NCI-H2171 treated with DMSO at 0.1 percent for 48 hours (cell line): ENCODE data around the gene MRE11.

Experiments
- DNase-seq: peaks from one replicate; lab custom pipeline; 2025; lab: John Stamatoyannopoulos, UW

MRE11 gene

DNA sequence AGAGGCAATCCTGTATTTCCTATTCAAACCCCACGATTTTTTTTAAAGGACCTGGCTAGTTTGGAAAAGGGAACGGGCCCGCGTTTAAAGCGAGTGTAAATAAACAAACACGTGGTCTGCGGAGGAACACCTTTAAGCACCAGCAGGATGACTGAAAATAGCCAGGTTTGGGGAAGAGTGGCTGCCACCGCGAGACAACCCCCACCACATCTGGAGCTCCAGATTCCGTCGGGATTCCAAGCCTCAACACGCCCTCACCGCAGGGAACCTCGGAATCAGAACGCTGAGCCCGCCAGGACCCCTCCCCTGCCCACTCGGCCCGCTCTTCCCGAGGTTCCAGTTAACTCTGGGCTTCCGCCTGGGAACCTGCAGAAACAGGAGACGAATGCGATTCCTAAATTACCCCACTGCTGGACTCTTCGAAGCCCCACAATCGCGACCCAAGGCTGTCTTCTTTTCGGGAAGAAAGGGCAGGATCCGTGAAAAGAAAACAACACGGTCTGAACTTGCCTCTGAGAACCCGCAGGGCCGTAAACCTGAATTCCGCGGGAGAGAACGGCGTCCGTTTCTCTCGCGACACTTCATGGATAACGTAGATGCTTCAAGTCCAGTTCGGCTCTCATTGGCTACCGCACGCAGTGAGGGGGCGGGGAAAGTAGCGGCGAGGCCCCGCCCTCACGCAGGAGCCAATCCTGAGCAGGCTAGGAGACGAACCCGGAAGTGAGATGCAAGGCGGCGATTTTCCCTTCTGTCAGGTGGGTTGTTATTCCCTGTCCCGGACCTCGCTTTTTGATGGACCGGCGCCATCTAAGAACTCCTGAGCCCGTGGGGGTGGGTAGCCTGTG lies at the start of gene MRE11, which contains the start of gene ANKRD49:
MRE11 (minus strand) TSS at position 564 of the 845 bp plus-strand sequence. CDS start 1,043 bp downstream, outside the sequence.
ANKRD49 (plus strand) TSS at position 704 of the 845 bp plus-strand sequence. CDS start 2,710 bp downstream, outside the sequence.
- DNase-seq: peak; percentile 98

- no peak for DNase-seq
These were observed 45.8 kb upstream of the MRE11 start for GRCh38 chr11:94539420-94539819.

GRCh38 chr11:94537031-94537600 lies 43.5 kb upstream of the MRE11 start:
- no peak for DNase-seq

DNA sequence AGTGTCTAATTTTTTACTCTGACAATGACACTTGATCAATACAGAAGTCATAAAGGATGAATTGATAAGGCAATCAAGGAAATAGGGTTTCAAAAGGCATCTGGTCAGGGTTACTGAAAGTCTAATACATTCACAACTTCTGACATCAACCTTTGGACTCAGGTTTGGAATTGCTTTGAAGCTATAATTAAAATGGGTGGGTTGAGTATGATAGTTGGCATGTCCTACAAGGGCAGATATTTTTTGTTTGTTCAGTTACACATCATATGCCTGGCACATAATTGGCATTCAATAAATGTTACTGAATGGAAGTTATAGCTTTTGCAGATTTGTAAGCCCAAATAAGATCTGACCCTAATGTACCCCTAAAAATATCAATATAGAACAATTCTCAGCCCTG lies 42.7 kb upstream of the MRE11 start:
- no peak for DNase-seq

- DNase-seq: no peak
These were observed 40.3 kb upstream of the MRE11 start for GRCh38 chr11:94533696-94534630.

DNA sequence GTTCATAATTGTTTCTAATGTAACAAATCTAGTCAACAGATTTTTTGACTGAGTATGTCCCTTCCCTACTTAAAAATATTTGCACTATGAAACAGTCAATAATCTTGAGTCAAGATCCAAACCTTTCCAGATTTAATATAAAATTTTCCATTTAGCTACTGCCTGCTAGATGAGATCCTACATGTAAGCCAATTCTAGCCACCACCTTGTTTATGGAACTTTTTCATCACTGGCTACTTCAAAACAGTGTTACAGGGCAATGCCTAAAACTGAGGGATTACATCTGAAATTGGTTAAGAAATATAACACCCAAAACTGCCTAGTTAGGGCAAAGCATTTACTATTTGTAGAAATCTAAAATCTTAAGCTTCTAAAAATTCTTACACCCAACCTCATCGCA lies 39.6 kb upstream of the MRE11 start:
- no peak for DNase-seq

GRCh38 chr11:94532211-94532610 lies 38.6 kb upstream of the MRE11 start:
- no peak for DNase-seq

GRCh38 chr11:94528551-94528950 lies 34.9 kb upstream of the MRE11 start:
- no peak for DNase-seq

DNA sequence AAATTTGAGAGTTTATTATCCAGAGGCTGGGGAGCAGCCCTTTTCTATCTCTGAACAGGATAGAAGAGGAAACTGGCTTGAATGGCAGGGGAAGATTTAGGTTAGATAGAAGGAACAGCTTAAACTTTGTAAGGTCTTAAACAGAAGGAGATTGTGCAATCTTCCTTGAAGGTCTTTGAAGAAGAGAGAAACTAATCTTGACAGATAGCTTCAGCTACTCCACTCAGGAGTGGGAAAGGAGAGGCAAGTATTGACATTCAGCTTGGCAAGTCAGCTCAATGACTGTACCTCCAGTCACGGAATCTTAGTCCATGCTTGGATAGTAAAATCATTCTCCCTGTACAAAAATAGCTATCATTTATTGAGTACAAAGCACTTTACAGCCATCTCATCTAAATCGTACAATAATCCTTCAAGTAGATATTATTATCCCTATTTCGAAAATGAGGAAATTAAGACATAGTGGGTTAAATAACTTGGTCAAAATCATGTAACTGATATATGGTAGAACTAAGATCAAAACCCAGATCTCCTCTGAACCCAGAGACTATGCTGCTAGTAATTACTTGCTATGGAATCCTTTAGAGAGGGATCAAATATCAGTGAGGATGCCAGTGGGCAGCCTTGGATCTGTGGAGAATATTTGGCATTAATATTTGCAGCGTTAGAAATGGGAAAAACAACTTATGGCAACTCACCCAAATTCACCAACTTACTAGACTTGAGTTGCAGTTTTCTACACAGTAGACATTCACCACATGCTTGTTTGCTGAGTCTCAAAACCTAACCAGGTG lies 33.2 kb upstream of the MRE11 start:
- DNase-seq: no peak

- peak; percentile 77 for DNase-seq
These were observed 32.1 kb upstream of the MRE11 start for GRCh38 chr11:94525546-94526324.

GRCh38 chr11:94524341-94524740 lies 30.7 kb upstream of the MRE11 start:
- DNase-seq: no peak

DNA sequence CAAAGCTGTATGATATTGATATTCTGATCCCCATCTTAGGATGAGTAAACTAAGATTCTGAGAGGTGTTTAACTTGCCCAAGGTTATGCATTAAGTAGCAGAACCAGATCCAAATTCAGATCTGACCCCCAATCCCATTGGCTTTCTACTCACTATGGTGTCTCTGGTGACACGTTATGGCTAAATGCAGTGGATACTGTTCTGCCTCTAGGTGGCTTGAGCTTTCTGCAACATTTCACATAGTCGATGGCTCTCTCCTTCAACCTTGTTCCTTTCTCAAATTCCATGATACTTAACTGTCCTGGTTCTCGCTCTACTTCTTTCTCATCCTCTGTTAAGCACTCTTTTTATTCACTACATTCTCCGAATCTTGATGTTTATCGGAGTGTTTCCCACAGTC lies 28.0 kb upstream of the MRE11 start:
- no peak for DNase-seq

DNA sequence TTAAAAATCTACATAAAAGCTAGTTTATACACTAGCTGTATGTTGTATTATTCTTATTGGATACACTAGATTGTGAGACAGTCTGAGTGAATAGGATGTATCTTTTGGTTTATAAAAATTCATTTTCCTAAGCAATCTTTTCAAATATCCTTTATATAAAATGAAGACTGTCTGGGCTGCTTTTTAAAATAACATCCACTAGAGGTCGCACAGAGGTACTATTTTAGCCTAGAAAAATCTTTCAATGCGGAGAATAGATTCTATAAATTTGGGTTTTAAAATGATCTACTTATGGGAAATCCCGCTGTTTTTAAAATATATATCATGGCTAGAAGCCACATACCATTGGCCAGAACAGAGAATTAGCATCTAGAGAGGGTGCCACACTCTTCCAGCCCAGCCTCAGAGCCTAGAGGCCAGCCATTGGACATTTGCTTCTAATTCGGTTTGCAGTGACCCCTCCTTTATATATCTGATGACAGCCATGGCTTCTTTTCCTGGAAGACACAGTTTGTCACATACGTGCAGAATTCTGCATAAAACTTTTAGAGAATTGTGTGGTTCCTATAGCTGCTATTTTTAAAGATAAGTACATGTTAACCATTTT lies 25.9 kb upstream of the MRE11 start:
- DNase-seq: peak; percentile 49

DNA sequence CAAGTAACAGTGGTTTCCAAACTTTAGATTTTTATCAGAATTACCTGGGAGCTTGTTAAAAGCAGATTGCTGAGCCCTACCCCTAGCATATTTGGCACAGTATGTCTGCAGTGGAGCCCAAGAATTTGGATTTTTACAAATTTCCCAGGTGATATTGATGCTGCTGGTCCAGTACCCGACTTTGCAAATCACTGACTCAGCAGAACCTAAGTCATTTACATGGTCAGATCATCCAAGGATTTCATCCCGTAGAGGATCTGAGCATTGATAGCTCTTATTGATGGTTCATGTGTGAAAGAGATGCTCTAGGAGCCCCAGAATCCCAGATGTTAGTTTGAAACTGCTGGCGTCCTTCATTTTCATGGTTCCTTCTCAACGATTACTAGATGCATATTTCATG lies 24.7 kb upstream of the MRE11 start:
- DNase-seq: no peak

DNA sequence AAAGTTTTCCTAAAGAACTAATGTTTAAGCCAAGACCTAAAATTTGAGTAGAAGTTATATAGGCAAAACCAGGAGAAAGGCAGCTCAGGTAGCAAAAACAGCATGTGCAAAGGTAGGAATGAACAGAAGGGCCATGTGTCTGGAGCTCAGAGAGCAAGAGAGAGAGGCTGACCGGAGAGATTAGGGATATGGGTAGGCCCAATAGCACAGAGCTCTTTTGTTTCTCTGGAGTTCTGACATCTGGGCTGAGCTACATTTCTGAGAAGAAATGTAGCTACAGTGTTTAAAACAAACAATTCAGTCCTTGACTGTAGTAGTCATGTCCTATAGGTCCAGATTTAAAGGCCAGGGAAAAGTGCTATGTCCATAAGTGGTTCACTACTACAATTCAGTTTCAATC lies 23.1 kb upstream of the MRE11 start:
- DNase-seq: no peak

- DNase-seq: no peak
These were observed 21.8 kb upstream of the MRE11 start for GRCh38 chr11:94515398-94515797.

- peak; percentile 76 for DNase-seq
These were observed 19.4 kb upstream of the MRE11 start for GRCh38 chr11:94513091-94513490.

- no peak for DNase-seq
These were observed 18.5 kb upstream of the MRE11 start, which contains the start of gene C11orf97 for GRCh38 chr11:94511932-94512781. C11orf97 (plus strand) TSS chr11:94512461; CDS start chr11:94512529, 68 bp downstream.

GRCh38 chr11:94507485-94507884 lies 13.8 kb upstream of the MRE11 start:
- DNase-seq: no peak
